Mononuclear cell (primary cell): ENCODE results near the gene TMTC4. TPM values are rescaled to one million over a fixed set of nuclear protein-coding genes. Genes with fewer than 3 reads are reported as not detected.
"Not testable (repeated sequence)": the region's sequence is repeated elsewhere in the genome, so short reads cannot be mapped to it uniquely, and the experiment has no call there.

ENCODE experiments used
- H3K27me3 ChIP-seq: 2 replicates; pipeline ENCODE4 v1.6.0; 2011; ENCODE audit warnings: low read length, control low read depth; ENCODE audit not compliant: insufficient read depth
- H3K4me1 ChIP-seq: 2 replicates; pipeline ENCODE4 v1.5.1; 2011; ENCODE audit warnings: mild to moderate bottlenecking, low read length, control low read depth; ENCODE audit not compliant: insufficient read depth
- H3K4me3 ChIP-seq: 2 replicates; pipeline ENCODE4 v1.5.1; 2011; ENCODE audit warnings: mild to moderate bottlenecking, low read length, moderate library complexity
- H3K9me3 ChIP-seq: 2 replicates; pipeline ENCODE4 v1.5.1; 2011; ENCODE audit warnings: low read depth, mild to moderate bottlenecking, control low read depth, low read length
- total RNA-seq: library from RNA; depleted of rRNA; stranded (reverse); fragments of >200 nt; gene quantifications from one replicate; pipeline ENCODE4 v1.2.3, GENCODE V29; 2012

Gene TMTC4
- total RNA-seq, 1 donor, result 9.2 TPM

GRCh38 chr13:100619940-100620339, 54.7 kb downstream of the TMTC4 start:
- Histone ChIP-seq H3K4me3 (no peak overlapping the region), H3K9me3 (no peaks in the 10 kb centered on the region), H3K4me1 (no peaks in the 10 kb centered on the region), H3K27me3 (no peaks in the 10 kb centered on the region)

GRCh38 chr13:100618897-100619296, 55.7 kb downstream of the TMTC4 start:
- H3K27me3 ChIP-seq, H3K9me3 ChIP-seq, H3K4me1 ChIP-seq: not testable (repeated sequence)

GRCh38 chr13:100613031-100613430, 61.6 kb downstream of the TMTC4 start:
- Histone ChIP-seq H3K4me3 (no peak overlapping the region), H3K4me1 (peaks cover 38% of the 10 kb centered on the region), H3K27me3 (no peaks in the 10 kb centered on the region), H3K9me3 (no peaks in the 10 kb centered on the region)

More at GRCh38 chr13:100618897-100619296, 55.7 kb downstream of the TMTC4 start:
- not testable (repeated sequence) for H3K4me3 ChIP-seq

- Histone ChIP-seq H3K9me3 (no peaks in the 10 kb centered on the region), H3K4me1 (peaks cover 42% of the 10 kb centered on the region), H3K27me3 (no peaks in the 10 kb centered on the region), H3K4me3 (no peak overlapping the region)
These were observed 62.7 kb downstream of the TMTC4 start for GRCh38 chr13:100611678-100612492.

- H3K27me3 ChIP-seq, result no peaks in the 10 kb centered on the region
- H3K4me1 ChIP-seq, result peaks cover 52% of the 10 kb centered on the region
- no peak overlapping the region for H3K4me3 ChIP-seq
- no peaks in the 10 kb centered on the region for H3K9me3 ChIP-seq
These were observed 63.9 kb downstream of the TMTC4 start for GRCh38 chr13:100610391-100611347.

GRCh38 chr13:100608906-100609305, 65.7 kb downstream of the TMTC4 start:
- H3K27me3 ChIP-seq, result no peaks in the 10 kb centered on the region
- no peaks in the 10 kb centered on the region for H3K9me3 ChIP-seq
- H3K4me1 ChIP-seq, result peaks cover 62% of the 10 kb centered on the region
- H3K4me3 ChIP-seq, result no peak overlapping the region

GRCh38 chr13:100608489-100608888, 66.1 kb downstream of the TMTC4 start:
- no peaks in the 10 kb centered on the region for H3K27me3 ChIP-seq
- H3K4me1 ChIP-seq, result peaks cover 63% of the 10 kb centered on the region
- H3K4me3 ChIP-seq, result no peak overlapping the region
- H3K9me3 ChIP-seq, result no peaks in the 10 kb centered on the region

GRCh38 chr13:100604918-100605710, 69.5 kb downstream of the TMTC4 start:
- H3K27me3 ChIP-seq, result no peaks in the 10 kb centered on the region
- H3K4me3 ChIP-seq, result no peak overlapping the region
- H3K4me1 ChIP-seq, result peaks cover 44% of the 10 kb centered on the region
- H3K9me3 ChIP-seq, result no peaks in the 10 kb centered on the region

GRCh38 chr13:100602493-100603111, 72.0 kb downstream of the TMTC4 start:
- no peaks in the 10 kb centered on the region for H3K27me3 ChIP-seq
- H3K4me3 ChIP-seq, result no peak overlapping the region
- no peaks in the 10 kb centered on the region for H3K9me3 ChIP-seq
- peaks cover 22% of the 10 kb centered on the region for H3K4me1 ChIP-seq

GRCh38 chr13:100601716-100602115, 72.9 kb downstream of the TMTC4 start:
- no peak overlapping the region for H3K4me3 ChIP-seq
- H3K4me1 ChIP-seq, result peaks cover 19% of the 10 kb centered on the region
- no peaks in the 10 kb centered on the region for H3K9me3 ChIP-seq
- H3K27me3 ChIP-seq, result no peaks in the 10 kb centered on the region

GRCh38 chr13:100600915-100601314, 73.7 kb downstream of the TMTC4 start:
- Histone ChIP-seq H3K4me3 (no peak overlapping the region), H3K4me1 (peaks cover 13% of the 10 kb centered on the region), H3K9me3 (no peaks in the 10 kb centered on the region), H3K27me3 (no peaks in the 10 kb centered on the region)

GRCh38 chr13:100600461-100600860, 74.1 kb downstream of the TMTC4 start:
- Histone ChIP-seq H3K27me3 (no peaks in the 10 kb centered on the region), H3K4me3 (no peak overlapping the region), H3K9me3 (no peaks in the 10 kb centered on the region), H3K4me1 (peaks cover 8% of the 10 kb centered on the region)

GRCh38 chr13:100597253-100597652, 77.3 kb downstream of the TMTC4 start:
- Histone ChIP-seq H3K4me3 (no peak overlapping the region), H3K9me3 (no peaks in the 10 kb centered on the region), H3K4me1 (no peaks in the 10 kb centered on the region), H3K27me3 (no peaks in the 10 kb centered on the region)

- H3K4me3 ChIP-seq, result no peak overlapping the region
- H3K27me3 ChIP-seq, result no peaks in the 10 kb centered on the region
- H3K4me1 ChIP-seq, result no peaks in the 10 kb centered on the region
- no peaks in the 10 kb centered on the region for H3K9me3 ChIP-seq
These were observed 78.1 kb downstream of the TMTC4 start for GRCh38 chr13:100596516-100596915.
